NCI-H510A (cell line): ENCODE results near the gene EMC6.

Experiments used
- DNase-seq: peaks from one replicate; lab custom pipeline; 2025; lab: John Stamatoyannopoulos, UW

EMC6 gene

GRCh38 chr17:3656353-3656752 is 12.3 kb upstream of the EMC6 start:
- no peak for DNase-seq

DNA sequence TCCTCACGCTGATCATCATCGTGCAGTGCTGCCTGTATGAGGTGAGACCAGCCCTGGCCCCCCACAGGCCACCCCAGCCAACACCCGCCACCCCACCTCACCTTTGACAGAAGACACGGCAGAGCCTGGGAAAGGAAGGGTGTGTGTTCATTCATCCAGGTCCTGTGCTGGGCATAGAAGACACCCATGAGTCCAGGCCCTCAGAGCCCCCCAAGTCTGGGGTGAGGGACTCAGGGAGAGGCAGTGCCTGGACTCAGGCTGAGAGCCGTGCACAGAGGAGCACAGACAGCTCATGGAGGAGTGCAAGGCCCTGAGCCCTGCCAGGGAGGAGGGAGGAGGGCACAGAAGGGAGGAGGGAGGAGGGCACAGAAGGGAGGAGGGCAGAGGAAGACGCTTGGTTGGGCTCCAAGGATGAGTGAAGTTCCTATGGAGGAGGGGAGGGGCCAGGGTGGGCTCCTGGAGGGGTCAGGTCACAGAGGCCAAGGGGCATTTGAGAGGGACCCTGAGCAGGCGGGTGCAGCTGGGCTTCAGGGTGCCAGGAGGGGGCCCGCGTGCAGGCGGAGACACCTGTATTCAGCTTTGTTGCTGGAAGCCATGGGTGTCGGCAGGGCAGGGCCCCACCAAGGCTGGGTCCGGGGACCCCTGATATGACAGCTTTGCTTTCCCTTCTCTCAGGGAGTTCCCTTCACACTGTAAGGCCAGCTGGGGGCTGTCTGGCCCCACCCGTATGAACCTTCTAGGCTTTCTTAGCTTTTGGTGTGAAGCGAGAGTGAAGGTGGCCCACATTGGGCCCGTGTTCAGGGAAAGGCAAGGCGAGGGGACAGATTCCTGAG is 11.6 kb upstream of the EMC6 start:
- no peak for DNase-seq

DNA sequence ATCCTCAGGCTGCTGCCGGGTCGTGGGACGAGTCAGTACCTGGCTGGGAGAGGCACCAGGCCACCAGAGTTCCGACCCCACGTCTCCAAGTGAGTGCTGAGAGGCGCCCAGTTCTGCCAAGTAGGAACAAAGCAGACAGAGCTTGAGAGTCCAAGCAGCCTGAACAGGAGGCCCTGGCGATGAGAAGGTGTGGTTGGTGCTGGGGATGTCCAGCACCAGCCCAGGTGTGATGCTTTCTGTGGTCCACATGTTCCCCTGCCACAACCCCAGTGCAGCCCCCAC is 11.1 kb upstream of the EMC6 start:
- DNase-seq: no peak

DNA sequence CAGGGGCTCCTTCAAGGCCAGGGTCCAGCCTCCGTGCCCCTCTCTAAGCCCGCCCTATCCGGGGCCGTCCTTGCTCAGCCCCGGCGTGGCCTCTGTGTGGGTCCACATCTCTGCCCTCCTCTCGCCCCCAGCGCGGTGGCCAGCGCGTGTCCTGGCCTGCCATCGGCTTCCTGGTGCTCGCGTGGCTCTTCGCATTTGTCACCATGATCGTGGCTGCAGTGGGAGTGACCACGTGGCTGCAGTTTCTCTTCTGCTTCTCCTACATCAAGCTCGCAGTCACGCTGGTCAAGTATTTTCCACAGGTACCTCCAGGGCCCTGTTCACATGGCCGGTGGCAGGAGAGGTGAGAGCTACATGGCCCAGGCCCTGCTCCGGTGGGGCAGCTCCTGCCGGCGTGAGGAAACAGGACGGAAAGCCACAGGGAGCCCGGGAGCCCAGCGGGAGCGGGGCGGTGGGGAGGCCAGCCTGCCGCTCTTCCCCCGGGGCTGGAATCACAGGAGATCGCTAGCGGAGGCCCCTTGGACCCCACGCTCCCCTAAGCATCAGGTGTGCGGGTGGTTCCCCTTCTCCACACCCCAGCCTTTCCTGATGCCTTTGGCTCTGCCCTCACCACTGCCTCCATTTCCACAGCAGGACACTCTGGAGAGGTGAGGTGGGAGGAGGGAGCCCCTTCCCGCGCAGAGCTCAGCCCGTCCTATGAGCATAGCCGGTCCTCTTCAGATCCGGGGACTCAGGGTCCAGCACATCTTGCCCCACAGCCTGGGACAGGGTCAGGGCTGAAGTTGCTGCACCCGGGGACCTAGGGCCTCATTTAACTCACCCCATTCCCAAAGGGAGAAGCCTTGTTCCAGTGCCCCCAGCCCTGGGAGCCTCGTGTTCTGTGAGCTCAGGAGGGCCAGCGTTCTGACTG is 10.5 kb upstream of the EMC6 start:
- no peak for DNase-seq

GRCh38 chr17:3658784-3659449 is 9.7 kb upstream of the EMC6 start:
- no peak for DNase-seq

GRCh38 chr17:3659541-3660111 is 9.0 kb upstream of the EMC6 start:
- DNase-seq: no peak

GRCh38 chr17:3660311-3660891 is 8.2 kb upstream of the EMC6 start:
- no peak for DNase-seq

DNA sequence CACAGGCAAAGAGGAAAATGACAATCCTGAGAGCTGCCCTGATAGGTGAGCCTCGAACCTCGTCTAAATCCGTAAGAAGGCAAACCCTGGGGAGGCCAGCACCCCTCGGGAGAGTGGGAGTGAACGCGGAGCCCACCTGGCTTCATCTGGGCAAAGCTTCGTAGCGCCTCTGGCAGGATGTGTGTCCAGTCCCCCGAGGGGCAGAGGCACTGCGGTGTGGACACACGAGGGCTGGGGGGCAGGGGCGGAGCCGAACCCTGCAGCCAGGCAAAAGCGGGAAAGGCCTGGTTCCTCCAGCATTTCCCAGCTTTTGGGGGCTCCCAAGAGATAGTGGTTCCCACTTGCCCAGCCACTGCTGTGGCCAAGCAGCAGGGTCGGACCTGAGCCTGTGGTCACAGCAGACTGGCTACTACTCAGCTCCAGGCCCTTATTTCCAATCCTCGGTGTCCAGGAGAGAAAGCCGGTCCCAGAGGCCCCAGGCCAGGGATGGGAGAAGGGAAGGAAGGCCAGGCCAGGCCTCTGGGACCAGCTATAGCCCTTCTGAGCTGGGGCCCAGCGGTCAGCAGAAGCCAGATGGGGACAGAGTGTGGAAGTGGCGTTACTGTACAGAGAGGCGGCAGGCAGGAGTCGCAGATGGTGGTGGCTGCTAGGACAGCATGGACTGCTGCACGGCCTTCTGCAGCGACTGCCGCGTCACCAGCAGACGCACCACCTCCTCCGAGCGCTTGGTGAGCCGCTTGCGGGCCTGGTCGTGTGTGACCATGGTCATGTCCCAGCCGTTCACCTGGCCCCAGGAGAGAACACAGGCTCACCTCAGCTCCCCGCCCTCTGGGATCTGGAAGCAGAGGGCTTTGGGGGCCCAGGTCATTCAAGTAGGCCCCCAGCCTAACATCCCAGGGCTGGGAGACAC is 5.3 kb upstream of the EMC6 start:
- DNase-seq: no peak

GRCh38 chr17:3665834-3666233 is 2.8 kb upstream of the EMC6 start:
- DNase-seq: no peak

- DNase-seq: no peak
Measured at GRCh38 chr17:3666516-3666915, 2.1 kb upstream of the EMC6 start.

DNA sequence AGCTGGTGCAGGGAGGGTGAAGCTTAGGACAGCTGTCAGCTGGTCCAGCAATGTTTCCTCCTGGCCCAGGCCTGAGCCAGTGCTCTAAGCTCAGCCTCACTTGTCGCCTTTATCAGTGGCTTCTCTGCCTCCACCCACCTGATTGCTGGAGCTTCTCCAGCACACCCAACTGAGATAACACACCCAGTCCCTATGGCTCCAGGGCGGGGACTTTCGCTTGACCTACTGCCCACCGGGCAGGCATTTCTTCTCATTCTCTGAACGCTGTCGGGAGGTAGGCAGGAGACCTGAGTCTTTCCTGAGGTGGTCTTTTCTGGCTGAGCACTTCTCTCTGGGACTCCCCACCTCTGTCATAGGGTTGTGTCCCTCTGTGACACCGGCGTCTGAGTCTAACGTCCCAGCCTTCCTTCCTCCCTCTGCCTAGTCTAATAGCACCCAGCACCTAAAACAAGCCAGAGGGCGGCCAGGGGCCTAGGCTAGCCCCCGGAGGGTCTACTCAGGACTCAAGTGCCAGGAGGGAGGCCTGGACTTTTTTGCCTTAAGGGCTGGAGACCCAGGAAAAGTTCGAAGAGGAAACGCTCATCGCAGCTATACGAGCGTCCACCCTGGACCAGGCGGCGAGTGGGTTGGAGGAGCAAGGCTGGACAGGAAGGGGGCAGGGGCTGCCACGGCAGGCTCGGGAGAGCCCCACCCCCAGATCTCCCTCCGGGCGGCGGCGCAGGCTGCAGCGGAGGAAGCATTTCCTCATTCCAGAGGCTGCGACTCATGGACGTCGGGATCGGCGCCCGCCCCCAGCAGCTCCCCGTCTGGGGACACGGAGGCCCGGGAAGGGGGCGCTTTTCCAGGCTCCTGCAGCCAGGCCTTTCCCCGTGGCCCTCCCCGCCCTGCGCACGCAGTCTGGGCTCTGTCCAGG is 990 bp upstream of the EMC6 start:
- DNase-seq: peak; percentile 26

- no peak for DNase-seq
Measured at GRCh38 chr17:3669085-3669347, 404 bp downstream of the EMC6 start.

DNA sequence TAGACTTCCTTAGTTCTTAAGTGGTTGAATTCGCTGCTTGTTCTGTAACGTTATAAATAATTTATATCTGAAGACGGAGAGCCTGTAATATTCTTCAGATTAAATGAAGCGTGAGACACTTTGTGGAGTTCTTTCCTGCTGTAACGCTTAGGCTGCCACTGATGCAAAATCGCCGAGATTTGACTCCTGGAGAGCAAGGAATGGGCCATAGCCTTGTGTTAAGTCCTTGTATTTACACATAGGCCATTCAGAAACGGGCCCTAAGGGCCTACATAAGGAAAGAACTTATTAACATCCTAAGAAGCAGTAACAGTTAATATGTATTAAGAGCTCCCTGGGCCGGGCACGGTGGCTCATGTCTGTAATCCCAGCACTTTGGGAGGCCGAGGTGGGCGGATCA is 936 bp downstream of the EMC6 start:
- no peak for DNase-seq

GRCh38 chr17:3672571-3672970 is 4.0 kb downstream of the EMC6 start:
- DNase-seq: no peak

- no peak for DNase-seq
Measured at GRCh38 chr17:3675886-3676285, 7.3 kb downstream of the EMC6 start.

DNA sequence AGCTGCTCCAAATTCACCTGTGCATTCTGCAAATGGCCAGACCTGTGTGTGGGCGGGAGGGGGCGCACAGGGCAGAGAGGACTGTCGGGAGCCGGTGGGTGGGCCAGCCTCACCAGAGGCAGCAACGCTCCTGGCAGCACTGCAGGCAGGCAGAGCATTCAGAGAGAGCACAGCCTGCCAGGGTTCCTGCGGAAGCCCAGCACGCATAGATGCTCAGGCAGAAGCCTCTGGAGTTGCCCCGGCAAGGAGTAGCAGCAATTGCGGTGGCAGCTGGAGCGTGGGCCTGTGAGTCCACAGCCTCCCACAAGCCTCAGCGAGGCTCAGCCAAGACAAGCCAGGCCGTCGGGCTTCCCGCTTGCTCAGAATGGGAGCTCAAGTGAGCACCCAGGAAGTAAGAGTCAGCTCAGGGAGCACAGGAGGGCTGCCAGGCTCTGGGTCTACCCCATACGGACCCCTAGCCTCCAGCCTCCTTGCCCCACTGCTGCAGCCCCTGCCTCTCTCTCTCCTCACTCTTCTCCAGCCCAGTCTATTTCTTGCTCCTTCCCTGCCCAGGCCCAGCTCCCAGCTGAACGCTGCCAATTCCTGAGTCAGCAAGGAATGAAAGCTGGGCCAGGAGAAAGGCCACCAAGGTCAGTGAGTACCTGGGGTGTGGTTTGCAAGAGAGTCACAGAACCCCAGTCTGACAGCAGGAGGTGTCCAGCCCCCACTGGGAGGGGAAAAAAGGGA is 9.6 kb downstream of the EMC6 start:
- no peak for DNase-seq

GRCh38 chr17:3678821-3679530 is 10.4 kb downstream of the EMC6 start:
- no peak for DNase-seq

DNA sequence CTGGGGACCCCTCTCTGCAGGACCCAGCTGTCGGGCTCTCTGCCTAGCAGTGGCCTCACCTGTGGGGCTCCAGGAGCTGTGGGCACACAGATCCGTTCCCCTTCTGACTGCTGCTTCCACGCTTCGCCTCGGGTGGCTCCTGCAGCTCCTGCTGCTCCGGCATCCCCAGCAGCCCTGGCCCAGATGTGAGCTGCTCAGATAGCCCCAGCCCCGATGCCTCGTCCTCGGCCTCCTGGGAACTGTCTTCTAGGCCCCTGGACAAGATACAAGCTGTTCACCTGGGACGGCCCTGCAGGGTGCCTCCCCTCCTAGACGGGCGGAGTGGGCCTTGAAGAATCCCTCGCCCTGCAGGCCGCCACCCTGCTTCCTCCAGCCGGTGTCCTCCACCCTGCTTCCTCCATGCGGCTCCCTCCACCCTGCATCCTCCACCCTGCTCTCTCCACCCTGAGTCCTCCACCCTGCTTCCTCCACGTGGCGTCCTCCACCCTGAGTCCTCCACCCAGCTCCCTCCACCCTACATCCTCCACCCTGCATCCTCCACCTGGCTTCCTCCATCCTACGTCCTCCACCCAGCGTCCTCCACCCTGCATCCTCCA is 11.0 kb downstream of the EMC6 start:
- DNase-seq: no peak

DNA sequence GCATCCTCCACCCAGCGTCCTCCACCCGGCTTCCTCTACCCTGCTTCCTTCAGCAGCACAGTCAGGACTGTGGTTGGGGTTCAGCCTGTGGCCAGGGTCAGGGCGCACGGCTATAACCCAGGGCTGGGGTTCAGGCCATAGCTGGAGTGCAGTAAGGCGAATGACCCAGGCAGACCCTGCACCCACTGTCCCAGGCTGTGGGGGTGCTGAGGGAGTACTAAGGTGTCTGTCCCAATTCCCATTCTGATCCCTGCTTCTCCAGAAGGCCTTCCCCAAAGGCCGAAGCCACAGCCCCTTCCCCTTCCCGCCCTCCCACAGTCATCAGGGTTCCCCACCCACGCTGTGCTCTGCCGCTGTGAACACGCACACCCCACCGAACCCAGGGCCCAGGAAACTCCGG is 12.4 kb downstream of the EMC6 start:
- no peak for DNase-seq
